GM10266 (cell line): ENCODE data around the gene KRT27.

Experiments used
- DNase-seq: peaks from one replicate; pipeline ENCODE4 v3.0.0; 2012; ENCODE audit errors: extremely low spot score
- TF ChIP-seq, protein P1 (sequence below): IDR thresholded peaks from 2 replicates; pipeline ENCODE4 v1.5.1; 2012; ENCODE audit warnings: mild to moderate bottlenecking, low read depth; ENCODE audit not compliant: control insufficient read depth, insufficient read depth; ENCODE audit errors: missing control alignments

KRT27 gene

GRCh38 chr17:40822132-40822812, 39.9 kb upstream of the KRT27 start, which contains the start of gene KRT10:
Gene KRT10 (minus strand): TSS chr17:40822614. CDS start chr17:40822585, 29 bp downstream.
- TF ChIP-seq, protein P1, sequence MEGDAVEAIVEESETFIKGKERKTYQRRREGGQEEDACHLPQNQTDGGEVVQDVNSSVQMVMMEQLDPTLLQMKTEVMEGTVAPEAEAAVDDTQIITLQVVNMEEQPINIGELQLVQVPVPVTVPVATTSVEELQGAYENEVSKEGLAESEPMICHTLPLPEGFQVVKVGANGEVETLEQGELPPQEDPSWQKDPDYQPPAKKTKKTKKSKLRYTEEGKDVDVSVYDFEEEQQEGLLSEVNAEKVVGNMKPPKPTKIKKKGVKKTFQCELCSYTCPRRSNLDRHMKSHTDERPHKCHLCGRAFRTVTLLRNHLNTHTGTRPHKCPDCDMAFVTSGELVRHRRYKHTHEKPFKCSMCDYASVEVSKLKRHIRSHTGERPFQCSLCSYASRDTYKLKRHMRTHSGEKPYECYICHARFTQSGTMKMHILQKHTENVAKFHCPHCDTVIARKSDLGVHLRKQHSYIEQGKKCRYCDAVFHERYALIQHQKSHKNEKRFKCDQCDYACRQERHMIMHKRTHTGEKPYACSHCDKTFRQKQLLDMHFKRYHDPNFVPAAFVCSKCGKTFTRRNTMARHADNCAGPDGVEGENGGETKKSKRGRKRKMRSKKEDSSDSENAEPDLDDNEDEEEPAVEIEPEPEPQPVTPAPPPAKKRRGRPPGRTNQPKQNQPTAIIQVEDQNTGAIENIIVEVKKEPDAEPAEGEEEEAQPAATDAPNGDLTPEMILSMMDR, result no peak
- DNase-seq, result no peak

GRCh38 chr17:40821536-40821935, 39.2 kb upstream of the KRT27 start:
- TF ChIP-seq, protein P1, result no peak
- DNase-seq, result no peak

DNA sequence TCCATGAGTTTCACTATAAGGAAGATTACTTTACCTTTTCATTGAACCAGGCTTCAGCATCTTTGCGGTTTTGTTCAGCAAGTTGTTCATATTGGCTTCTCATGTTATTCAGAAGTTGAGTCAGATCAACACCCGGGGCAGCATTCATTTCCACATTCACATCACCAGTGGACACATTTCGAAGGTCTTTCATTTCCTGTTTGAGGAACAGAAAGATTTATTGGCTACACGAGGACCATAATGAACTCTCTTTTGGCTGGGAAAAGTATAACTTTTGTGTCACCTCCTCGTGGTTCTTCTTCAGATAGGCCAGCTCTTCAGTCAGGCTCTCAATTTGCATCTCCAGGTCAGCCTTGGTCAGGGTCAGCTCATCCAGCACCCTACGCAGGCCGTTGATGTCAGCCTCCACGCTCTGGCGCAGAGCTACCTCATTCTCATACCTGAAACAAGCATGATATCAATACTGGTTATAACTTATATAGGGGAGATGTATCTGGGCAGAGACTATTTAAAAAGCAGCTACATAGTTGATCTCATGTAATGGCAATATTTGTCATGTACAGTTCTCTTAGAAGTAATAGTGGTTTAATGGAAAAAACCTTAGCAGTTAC, 38.0 kb upstream of the KRT27 start:
- DNase-seq, result no peak
- TF ChIP-seq, protein P1, result no peak

DNA sequence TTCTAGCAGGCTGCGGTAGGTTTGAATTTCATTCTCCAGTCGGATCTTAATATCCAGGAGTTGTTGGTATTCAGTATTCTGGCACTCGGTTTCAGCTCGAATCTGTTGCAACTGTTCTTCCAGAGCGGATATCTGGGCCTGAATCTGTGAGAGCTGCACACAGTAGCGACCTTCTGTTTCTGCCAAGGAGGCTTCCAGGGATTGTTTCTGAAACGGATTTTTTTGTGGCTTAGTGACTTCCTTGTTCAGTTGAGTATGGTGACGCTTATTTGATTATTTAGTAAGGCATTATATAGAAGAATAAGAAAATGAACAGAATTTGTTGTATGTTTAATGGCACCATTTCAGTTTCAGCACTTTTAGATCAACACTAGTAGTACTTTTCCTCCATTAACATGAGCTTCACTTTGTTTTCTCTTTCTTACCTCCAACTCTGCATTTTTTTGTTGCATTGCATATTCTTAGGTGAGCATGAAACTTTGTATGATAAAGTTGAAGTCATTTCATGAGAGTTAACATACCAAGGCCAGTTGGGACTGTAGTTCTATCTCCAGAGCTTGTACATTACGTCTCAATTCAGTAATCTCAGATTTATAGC, 37.3 kb upstream of the KRT27 start:
- TF ChIP-seq, protein P1, result no peak
- DNase-seq, result no peak

- TF ChIP-seq, protein P1, result no peak
- DNase-seq, result peak; percentile 84
Observed at GRCh38 chr17:40818733-40819527, 36.6 kb upstream of the KRT27 start.

- DNase-seq, result no peak
- TF ChIP-seq, protein P1, result no peak
Observed at GRCh38 chr17:40818343-40818732, 36.0 kb upstream of the KRT27 start.
